ENCODE data around the gene HOXC4.

HOXC4 gene

DNA sequence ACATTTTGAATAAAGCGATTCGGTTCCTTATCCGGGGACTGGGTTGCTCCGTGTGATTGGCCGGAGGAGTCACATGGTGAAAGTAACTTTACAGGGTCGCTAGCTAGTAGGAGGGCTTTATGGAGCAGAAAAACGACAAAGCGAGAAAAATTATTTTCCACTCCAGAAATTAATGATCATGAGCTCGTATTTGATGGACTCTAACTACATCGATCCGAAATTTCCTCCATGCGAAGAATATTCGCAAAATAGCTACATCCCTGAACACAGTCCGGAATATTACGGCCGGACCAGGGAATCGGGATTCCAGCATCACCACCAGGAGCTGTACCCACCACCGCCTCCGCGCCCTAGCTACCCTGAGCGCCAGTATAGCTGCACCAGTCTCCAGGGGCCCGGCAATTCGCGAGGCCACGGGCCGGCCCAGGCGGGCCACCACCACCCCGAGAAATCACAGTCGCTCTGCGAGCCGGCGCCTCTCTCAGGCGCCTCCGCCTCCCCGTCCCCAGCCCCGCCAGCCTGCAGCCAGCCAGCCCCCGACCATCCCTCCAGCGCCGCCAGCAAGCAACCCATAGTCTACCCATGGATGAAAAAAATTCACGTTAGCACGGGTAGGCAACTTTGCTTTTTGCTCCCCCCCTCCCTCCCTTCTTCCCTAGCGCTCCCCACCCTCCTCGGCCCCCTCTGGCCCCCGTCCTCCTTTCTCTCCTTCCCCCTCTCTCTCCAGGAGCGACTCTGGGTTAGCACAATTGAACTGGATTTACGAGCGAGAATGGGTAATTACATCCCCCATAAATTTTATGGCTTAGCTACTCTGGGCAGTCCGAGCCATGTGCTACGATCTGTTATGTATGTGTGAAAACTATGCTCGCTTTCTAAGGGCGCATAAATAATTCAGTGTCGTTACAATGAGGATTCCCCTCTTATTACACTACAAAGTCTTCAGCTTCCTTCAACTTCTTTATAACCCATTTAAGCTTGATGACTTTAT, at the start of gene HOXC4:
Gene HOXC4, plus strand, starts transcription at position 85 of the 991 bp plus-strand sequence. Its CDS starts 88 bp downstream, at position 173.
- no peak for DNase-seq (ENCODE audit: low spot score)

DNA sequence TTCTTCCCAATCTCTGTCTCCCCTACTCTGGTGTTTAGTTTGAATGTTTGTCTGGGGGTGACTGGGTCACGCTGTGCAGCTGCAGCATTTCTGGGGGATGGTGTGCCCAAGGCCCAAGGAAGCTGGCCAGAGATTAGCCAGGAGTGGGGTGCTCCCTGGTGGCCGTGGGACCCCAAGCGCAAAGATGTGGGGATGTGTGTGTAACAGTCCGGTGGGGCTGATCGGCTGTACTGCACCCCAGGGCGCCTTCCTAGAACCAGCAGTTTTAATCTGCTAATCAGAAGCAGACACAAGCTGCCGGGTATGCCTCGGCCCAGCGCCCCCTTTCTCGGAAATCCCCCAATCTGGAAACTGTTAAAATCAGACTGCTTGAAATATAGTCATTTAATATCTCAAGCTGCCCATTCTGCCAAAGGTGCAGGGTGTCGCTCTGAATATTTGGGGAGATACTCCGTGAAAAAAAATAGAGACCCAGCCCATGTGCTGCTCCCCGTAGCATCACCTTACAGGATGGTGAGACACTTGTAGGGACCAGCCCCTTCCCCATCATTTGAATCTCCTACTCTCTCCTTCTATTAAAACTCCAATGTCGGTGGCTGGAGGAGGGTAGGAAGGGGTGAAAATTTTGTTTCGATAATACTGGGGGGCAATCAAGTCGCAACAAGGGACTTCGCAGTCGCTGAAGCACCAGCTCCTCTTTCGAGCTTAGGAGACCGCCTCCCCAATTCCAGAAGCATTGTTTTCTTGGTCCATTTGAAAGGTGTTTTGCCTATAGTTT, 49.4 kb upstream of the HOXC4 start:
- DNase-seq (ENCODE audit: low spot score) = no peak

DNA sequence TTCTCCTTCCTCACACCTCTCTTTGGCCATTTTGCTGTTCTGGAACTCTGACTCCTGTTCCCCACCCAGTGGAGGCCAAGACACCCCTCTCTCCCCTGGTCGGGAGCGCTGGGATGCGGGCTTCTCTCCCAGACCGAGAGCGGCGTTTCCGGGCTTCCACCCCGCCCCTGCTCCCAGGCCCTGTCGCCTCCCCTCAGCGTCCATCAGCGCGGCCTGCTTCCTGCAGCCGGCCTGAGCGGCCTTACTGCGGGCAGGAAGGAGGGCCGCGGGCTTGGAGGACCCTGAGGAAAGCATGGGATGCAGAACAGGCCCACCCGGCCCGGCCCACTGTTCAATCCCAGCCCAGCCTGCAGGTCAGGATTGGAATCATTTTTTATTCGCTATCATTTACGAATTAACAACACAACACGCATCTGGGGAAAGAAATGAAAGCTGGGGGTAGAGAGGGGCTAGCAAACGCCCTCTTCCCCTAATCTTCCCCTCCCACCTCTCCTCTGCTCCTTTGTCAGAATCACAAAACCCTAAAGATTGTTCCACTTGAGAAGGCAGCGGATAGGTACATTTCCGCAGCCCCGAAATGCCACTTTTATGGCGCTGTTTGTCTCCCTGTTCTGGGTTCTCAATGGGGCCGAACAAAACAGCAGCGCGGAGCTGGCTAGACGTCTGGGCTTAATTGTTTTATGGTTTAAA, 48.6 kb upstream of the HOXC4 start:
- no peak for DNase-seq (ENCODE audit: low spot score)

DNA sequence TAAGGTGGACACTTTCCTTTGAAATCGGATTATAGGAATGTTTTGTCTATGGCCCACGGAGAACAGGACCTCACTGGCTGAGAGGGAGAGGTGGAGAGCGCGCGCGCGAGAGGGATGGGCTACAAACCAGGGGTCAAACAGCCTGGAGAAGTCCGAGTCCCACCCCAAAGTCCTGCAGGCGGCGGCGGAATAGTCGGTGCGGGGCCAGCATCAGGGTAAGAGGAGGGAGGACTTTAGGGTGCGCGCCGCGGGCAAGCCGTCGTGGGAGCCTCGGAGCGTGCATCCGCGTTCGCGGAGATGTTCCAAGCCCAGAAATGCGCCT, 48.1 kb upstream of the HOXC4 start:
- no peak for DNase-seq (ENCODE audit: low spot score)

DNA sequence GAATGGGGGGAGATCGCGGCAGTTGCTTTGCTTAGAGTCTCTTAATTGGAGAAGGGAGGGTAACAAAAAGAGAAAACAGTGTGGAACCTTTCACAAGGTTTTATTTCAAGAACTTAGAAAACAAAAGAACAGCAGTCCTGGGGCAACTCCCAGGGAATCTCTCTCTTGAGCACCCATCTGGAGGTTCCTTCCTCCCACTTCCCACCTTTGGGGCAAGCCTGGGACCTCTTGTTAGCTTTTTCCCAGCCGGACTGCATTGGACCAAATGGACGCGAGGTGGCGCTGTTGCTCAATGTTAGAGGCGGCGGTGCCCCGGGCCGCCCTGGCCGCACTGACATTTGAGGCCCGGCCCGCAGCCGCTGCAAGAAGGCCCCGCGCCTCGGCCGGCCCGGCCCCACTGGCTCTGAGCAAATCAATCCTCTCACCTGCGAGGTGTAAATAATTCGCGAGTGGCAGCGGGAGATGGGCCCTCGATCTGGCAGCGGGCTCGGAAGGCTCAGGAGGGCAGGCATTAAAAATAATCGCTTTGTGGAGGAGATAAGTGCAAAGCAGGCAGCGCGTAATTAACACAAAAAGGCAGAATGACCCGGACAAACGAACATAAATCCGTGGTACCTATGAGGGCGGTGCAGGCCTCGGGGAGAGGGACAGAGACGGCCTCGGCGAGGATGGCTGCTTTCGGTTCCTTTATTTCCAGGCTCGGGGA, 47.6 kb upstream of the HOXC4 start:
- DNase-seq (ENCODE audit: low spot score) = peak; percentile 70

DNA sequence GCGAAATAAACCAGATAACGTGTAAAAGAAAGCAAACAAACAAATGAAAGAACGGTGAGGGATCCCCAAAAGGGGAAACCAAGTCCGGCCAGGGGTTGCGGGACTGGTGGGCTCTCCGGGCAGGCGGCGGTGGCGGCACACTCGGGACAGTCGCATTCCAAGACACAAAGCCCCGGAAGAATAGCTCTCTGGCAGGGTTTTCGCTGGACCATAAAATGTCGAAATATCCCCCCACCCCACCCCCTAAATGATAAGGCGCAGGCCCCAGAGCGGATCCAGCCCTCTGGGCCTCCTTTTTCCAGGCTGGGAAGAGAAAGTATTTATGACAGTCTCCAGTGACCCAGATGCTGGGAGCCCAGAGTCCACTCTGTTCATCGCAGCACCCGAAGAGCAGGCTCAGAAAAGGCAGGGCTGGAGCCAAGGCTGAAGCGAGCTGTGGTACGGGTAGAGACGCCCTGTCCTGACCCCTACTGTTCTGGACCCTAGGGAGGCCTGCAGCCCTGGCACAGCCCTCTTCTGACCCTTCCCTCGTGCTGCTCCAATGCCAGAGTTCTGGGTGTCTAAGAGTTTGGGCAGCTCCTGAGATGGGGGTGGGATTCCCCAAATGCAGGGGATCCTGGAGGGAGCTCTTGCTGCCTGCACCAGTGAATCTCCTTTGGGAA, 46.9 kb upstream of the HOXC4 start:
- DNase-seq (ENCODE audit: low spot score) = no peak

DNA sequence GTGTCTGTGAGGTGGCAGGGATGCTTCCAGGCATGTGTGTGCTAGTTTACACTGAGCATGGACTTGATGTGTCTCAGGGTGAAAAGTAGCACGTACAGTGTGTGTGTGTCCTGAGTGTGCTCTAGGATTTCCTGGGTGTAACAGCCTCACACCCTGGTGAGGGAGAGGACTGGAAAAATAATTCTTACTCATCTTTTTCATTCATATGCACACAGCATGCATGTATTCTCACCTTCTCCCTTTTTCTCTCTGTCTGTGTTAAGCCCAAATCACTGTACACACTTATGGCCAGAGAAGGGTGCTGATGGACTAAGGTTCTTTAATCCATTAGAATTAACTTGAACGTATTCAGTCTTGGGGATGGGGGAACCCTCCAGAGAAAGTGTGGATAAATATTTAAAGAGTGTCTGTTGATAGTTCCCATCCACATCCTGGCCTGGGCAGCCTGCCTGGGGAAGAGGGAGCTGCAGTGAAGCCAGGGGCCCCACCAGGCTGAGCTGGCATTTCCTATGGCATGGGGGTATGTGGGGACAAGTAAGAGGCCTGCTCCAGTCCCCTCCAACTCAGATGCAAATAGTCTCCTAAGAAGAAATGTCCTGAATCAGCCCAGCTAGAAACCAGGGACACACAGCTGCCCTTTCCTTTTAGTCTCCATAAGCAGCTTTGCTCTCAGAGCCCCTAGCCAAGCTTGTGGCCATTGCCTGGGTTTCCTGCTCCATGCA, 45.9 kb upstream of the HOXC4 start:
- no peak for DNase-seq (ENCODE audit: low spot score)

DNA sequence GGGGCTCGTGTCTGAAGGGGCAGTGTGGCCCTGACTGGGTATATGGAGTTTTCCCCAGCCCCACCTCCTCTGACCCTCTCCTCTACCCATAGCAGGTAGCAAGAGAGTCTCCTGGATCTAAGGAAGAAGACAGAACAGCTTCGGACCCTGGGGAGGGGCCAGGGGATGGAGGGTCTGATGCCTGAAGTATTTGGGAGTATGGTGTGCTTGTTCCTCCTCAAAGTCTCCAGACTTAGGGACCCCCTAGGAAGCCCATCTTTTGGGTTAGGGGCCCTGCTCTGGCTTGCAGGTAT, 45.4 kb upstream of the HOXC4 start:
- no peak for DNase-seq (ENCODE audit: low spot score)

DNA sequence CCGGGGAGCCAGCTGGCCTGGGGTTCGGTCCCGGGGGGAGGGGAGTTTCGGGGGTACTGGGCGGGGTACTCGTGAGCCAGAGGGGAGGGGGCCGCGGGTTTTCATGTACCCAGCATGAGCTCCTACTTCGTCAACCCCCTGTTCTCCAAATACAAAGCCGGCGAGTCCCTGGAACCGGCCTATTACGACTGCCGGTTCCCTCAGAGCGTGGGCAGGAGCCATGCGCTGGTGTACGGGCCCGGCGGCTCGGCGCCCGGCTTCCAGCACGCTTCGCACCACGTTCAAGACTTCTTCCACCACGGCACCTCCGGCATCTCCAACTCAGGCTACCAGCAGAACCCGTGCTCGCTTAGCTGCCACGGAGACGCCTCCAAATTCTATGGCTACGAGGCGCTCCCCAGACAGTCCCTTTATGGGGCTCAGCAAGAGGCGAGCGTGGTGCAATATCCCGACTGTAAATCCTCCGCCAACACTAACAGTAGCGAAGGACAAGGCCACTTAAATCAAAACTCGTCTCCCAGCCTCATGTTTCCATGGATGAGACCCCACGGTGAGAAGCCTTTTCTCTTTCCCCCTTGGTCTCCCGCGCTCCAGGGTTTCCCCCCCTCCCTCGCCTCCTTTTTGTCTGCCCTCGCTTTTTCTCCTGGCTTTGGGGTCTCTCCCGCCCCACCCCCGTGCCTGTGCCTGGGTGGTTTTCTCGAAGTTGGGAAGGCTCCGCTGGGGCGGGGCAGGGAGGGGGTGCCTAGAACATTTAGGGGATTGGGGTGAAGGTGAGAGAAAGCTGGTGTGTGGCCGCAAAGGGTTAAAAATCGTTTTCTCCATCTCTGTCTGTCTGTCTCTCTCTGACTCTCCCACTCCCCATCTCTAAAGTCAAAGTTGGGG, 44.2 kb upstream of the HOXC4 start:
- peak; percentile 60 for DNase-seq (ENCODE audit: low spot score)

DNA sequence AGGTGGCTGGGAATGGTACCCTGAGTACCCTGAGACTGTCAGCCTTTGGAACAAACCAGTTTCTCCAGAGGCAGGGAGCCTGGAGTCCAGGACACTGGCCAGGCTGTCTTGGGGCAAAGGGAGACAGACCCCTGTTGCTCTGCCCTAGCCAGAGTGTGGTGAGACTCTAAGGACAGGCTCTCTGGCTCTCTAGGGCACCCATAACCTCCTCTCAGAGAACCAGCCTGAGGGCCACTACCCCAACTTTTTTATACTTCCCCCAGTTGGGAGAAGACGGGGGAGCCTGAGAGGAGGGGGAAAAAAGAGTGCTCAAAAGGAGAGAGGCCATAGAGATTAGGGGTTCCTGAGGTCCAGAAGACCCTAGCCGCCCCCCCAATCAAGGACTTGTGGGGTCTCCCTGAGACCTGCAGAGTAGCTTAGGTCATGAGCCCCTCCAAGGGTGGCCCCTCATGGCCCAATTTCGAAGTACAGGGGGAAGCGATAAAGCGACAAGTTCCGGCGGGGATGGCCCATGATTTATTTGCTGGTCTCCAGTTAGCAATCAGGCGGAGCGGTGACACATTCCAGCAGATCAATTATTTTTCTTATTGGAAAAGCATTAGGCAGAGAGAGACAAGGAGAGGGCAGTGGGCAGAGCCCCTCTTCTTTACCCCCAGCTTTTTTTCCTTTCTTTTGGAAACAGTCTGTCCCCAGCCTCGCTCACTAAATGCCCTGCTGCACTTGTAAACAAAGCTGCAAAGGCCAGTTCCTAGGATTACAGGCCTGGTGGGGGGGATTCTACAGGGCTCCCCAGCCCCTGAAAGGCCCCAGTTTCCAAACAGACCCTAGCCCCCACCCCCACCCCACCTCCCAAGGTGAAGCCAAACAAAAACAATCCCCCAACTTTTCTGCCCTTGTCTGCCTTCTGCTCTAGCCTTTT, 43.3 kb upstream of the HOXC4 start:
- DNase-seq (ENCODE audit: low spot score) = no peak

DNA sequence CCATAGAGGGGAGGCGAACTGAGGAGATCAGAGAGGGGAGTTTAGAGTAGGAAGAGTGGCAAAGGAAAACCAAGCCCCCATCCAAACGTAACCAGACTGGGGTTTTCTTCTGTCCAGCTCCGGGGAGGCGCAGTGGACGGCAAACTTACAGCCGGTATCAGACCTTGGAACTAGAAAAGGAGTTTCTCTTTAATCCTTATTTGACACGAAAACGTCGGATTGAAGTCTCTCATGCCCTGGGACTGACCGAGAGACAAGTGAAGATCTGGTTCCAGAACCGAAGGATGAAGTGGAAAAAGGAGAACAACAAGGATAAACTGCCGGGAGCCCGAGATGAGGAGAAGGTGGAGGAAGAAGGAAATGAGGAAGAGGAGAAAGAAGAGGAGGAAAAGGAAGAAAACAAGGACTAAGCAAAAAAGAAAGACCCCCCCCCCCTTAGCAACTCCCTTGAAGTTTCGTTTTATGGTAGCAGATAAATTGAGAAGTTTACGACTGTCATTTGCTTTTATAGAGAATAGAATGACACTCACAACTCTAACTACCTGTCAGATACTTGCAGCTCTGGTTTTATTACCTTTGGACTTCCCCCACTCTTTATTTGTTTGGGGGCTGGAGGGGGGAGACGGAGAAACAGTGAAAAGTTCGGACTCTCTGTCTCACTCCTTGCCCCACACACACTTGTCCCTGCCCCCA, 42.5 kb upstream of the HOXC4 start:
- no peak for DNase-seq (ENCODE audit: low spot score)

DNA sequence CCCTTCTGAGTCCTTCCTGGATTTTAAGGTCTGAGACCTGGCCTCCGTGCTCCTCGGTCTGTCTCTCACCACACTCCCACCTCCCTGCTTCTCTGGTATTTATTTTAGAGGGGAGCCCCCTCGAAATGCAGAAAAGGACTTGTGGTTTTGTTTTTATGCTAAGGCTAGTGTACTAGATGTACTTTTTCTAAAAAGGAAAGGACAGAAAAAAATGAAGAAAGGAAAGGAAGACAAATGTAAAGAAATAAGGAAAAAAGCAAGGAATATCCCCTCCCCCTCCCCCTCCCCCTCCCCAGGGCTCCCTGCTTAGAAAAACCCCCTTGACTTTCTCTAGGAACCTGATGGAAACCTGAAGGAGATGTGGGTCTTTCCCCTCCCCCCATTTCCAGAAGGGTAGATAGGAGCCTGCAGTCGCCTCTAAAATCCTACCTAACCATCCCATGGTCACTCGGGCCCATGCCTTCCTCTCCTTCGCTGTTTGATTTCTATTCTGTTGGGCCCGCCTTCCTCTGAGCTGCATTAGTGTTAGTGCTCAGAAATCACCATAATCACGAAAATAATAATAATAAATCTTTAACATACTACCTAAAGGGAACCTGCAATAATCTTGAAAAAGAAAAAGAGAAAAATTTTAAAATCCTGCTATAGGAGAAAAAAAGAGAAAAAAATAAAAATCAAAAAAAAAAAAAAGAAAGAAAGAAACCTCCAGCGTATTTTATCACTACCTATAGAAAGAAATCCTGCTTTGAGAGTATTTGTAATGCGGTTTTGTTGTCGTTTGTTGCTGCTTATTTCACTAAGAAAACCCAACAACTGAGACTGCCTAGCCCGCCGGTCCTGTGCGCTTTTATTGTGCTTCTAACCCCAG, 41.7 kb upstream of the HOXC4 start:
- no peak for DNase-seq (ENCODE audit: low spot score)

DNA sequence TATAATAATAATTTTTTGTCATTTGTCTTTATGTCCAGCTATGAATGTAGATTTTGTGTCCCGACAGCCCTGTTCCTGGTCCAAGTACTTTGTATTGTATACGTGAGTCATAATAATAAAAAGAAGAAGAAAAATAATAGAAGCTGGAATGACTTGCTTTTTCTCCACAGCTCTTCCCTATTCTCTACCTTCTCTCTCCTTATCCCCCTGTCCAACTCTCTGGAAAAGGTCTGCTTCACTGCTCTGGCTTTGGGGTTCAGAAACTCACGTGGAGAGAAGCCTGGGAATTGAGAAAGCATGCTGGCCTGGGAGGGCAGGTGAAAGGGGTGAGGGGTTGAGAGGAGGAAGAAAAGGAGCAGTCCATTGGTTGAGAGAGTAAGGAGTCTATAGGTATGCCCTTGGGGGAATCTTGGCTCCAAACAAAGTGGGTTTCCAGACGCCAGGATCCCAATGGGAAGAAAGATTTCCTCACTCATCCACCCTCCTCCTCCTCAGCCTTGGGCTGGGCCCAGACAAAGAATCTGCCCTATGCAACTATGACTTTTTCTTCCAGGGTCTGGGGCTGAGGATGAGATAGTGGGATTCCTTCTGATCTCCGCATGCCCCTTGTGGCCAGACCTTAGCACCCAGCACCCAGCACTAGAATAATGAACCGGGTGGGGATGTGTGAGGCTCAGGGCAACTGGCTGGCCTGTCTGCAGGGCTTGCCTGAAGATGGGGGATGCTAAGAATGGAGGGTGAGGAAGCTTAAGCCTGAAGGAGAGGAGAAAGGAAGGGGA, 40.8 kb upstream of the HOXC4 start:
- no peak for DNase-seq (ENCODE audit: low spot score)

DNA sequence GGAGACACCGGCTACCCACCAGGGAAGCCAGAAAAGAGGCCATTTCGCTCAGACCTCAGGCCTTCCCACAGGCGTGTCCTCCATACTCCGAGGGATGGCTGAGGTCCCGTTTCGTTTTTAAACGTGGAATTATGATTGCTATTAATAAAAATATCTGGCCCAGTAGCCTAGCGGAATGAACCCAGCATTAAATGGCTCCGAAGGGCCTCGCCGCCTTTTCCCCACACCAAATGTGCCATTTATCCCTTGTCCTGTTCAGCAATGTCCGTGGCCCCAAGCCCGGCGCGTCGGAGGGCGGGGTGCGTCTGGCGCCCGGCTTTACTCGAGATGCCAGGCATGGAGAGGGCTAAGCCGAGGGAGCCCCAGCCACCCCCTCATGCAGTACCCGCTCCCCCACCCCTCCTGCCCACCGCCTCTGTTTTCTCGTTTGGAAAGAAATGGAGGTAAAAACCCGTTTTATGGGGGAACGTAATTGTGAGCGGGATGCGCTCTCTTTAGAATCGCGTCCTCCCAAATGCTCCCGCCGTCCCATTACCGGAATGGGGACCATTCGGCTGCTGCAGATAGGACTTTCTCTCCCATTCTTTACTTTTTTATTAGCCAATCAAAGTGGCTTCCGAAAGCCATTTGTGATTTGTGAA, 39.1 kb upstream of the HOXC4 start:
- no peak for DNase-seq (ENCODE audit: low spot score)

DNA sequence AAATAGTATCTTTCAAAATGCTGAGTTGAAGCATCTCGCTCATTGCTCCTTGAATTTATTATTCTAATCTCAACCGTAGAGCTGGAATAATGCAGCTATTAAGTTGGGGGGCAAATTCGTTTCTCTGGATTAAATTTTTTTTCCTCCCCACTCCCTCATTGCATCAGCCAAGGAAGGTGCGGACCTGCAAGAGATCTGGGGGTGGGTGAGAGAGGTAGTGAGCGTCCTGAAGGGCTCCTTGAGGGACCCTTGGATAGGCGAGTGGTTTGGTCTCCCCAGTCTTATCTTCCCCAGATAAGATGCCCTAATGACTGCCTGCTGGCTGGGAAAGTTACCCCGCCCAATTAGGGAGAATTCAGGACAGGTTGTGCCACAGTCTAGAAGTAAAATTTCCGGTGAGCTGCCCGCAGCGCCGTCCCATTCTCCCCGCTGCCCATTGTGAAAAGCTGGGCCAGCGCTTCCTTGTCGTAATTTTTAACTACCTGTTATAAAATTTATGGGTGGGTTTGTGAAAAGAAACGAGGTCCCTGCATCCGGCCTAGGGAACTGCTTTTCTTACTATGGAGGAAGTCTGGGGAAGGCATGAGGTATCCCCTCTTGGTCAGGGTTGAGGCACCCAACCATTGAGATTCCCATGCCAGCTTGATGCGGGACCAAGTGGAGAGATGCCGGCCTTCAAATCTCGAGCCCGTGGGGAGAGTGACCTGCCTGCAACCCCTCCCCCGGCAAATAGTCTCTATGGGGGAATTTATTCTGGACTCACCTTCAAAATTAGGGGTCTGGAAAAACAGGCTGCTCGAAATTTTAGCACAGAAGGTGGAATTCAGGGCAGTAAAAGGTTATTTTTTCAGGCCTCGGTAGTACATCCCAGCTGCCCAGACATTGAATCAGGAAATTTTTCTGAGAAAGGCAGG, 38.4 kb upstream of the HOXC4 start:
- no peak for DNase-seq (ENCODE audit: low spot score)

Measured in SW480 (cell line).